Osteoblast (primary cell): ENCODE measurements around the gene GRID2IP. TPM values are rescaled to one million over a fixed set of nuclear protein-coding genes. Genes with fewer than 3 reads are reported as not detected.
A peak's percentile ranks its signal among the peaks of the same experiment; 100 is the strongest.
"Not testable (repeated sequence)": the region's sequence is repeated elsewhere in the genome, so short reads cannot be mapped to it uniquely, and the experiment has no call there.

ENCODE experiments used
- DNase-seq: peaks from one replicate; pipeline ENCODE4 v3.0.0; 2011; ENCODE audit warnings: low spot score, mixed read lengths; ENCODE audit not compliant: insufficient read length; ENCODE audit errors: missing footprints
- H2AFZ ChIP-seq: 2 replicates; pipeline ENCODE4 v1.6.0; 2011; ENCODE audit warnings: mild to moderate bottlenecking, low read length
- H3K27ac ChIP-seq: 2 replicates; pipeline ENCODE4 v1.5.1; 2011; ENCODE audit warnings: mild to moderate bottlenecking, low read depth, low read length, moderate library complexity
- H3K27me3 ChIP-seq: 2 replicates; pipeline ENCODE4 v1.6.0; 2012; ENCODE audit warnings: mild to moderate bottlenecking, control low read depth, inconsistent platforms, low read length, moderate library complexity; ENCODE audit not compliant: insufficient read depth
- H3K36me3 ChIP-seq: 2 replicates; pipeline ENCODE4 v1.5.1; 2011; ENCODE audit warnings: mild to moderate bottlenecking, low read length, control low read depth, moderate library complexity; ENCODE audit not compliant: insufficient read depth
- H3K4me1 ChIP-seq: 2 replicates; pipeline ENCODE4 v1.5.1; 2011; ENCODE audit warnings: mild to moderate bottlenecking, low read length, control low read depth, moderate library complexity; ENCODE audit not compliant: insufficient read depth
- H3K4me2 ChIP-seq: 2 replicates; pipeline ENCODE4 v1.6.0; 2011; ENCODE audit warnings: mild to moderate bottlenecking, low read length; ENCODE audit not compliant: insufficient read depth
- H3K4me3 ChIP-seq: fragments of 200-600 bp; sonication (generic); 3 replicates; pipeline ENCODE4 v1.5.1; 2012; ENCODE audit warnings: mild to moderate bottlenecking, low read length, inconsistent platforms; ENCODE audit not compliant: insufficient read depth
- H3K79me2 ChIP-seq: 2 replicates; pipeline ENCODE4 v1.6.0; 2012; ENCODE audit warnings: mild to moderate bottlenecking, low read length, control low read depth, inconsistent platforms; ENCODE audit not compliant: insufficient read depth
- H3K9me3 ChIP-seq: 2 replicates; pipeline ENCODE4 v1.5.1; 2011; ENCODE audit warnings: low read depth, low read length, control low read depth
- H4K20me1 ChIP-seq: 2 replicates; pipeline ENCODE4 v1.6.0; 2012; ENCODE audit warnings: mild to moderate bottlenecking, low read length, control low read depth; ENCODE audit not compliant: insufficient read depth
- total RNA-seq: library from RNA; depleted of rRNA; stranded (reverse); fragments of >200 nt; gene quantifications from 2 replicates; pipeline ENCODE4 v1.2.3, GENCODE V29; 2012
- TF ChIP-seq, protein P1 (sequence below): IDR thresholded peaks from 2 replicates; pipeline ENCODE4 v1.5.1; 2011; ENCODE audit warnings: mild to moderate bottlenecking, low read depth, low read length, moderate library complexity; ENCODE audit errors: extremely low read depth

The GRID2IP gene
- total RNA-seq, 1 donor = not detected

DNA sequence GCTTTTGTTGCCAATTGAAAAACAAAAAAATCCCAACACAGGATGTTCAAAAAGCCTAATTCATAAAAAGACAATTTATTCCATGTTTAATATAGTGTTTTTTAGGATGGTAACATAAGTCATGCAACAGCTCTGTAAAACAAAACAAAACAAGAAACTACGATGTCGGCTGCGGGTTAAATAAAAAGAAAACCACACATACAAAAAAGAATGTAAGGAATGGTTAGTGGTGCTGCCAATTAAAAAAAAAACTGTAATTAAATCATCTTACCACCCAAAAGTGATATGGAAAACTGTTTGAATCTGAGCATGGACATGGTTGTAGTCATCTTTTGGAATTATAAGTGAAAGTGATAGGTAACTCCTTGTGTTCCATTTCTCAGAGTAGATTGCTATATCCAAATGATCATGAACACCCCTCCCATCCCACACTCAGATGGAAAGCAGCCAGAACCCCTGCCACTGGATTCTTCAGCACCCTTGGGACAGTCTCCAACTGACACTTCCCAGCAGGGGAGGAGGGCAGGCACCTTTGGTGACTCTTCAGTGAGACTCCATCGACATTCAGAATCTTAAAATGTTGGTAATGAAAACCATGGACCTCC is 89.2 kb downstream of the GRID2IP start:
- H3K36me3 ChIP-seq = peaks cover 60% of the 10 kb centered on the region
- H3K79me2 ChIP-seq = peaks cover 18% of the 10 kb centered on the region
- H3K27me3 ChIP-seq = no peaks in the 10 kb centered on the region
- DNase-seq = no peak
- no peaks in the 10 kb centered on the region for H3K9me3 ChIP-seq
- no peak overlapping the region for H2AFZ ChIP-seq
- H3K27ac ChIP-seq = peak overlapping the region; percentile 49
- H3K4me2 ChIP-seq = peak overlapping the region; percentile 24
- TF ChIP-seq, protein P1, sequence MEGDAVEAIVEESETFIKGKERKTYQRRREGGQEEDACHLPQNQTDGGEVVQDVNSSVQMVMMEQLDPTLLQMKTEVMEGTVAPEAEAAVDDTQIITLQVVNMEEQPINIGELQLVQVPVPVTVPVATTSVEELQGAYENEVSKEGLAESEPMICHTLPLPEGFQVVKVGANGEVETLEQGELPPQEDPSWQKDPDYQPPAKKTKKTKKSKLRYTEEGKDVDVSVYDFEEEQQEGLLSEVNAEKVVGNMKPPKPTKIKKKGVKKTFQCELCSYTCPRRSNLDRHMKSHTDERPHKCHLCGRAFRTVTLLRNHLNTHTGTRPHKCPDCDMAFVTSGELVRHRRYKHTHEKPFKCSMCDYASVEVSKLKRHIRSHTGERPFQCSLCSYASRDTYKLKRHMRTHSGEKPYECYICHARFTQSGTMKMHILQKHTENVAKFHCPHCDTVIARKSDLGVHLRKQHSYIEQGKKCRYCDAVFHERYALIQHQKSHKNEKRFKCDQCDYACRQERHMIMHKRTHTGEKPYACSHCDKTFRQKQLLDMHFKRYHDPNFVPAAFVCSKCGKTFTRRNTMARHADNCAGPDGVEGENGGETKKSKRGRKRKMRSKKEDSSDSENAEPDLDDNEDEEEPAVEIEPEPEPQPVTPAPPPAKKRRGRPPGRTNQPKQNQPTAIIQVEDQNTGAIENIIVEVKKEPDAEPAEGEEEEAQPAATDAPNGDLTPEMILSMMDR = no peak
- H3K4me3 ChIP-seq = no peak overlapping the region
- peaks cover 37% of the 10 kb centered on the region for H4K20me1 ChIP-seq
- peaks cover 11% of the 10 kb centered on the region for H3K4me1 ChIP-seq

DNA sequence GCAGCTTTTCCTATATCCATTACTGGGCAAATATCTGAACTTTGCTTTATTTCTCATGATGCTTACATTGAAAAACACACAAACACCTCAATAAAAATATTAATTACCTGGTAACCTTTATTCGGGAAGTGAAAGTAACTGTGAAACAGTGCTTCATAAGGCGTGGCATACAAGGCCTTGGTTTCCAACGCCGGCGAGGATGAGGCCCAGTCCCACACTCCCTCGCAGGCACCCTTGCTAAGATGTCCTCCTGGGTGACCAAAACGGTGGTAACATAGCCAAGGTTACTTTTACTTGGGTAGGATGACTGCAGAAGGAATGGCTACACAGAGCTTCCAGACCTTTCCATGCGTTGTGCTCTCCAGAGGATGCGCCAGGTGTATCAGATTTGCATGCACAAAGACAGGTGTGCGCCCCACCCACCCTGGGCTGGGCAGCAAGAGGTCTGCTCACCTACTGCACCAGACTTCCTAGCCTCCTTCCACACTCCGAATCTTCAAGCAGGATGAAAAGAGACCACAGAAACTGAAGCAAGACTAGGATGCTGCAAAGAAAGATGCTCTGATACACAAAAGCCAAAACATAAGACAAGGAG is 90.2 kb downstream of the GRID2IP start:
- H3K9me3 ChIP-seq = no peaks in the 10 kb centered on the region
- H3K36me3 ChIP-seq = peaks cover 50% of the 10 kb centered on the region
- H3K27me3 ChIP-seq = no peaks in the 10 kb centered on the region
- H2AFZ ChIP-seq = no peak overlapping the region
- H3K4me3 ChIP-seq = no peak overlapping the region
- no peak for DNase-seq
- peaks cover 32% of the 10 kb centered on the region for H4K20me1 ChIP-seq
- TF ChIP-seq, protein P1 = no peak
- H3K27ac ChIP-seq = no peak overlapping the region
- no peak overlapping the region for H3K4me2 ChIP-seq
- H3K4me1 ChIP-seq = peaks cover 11% of the 10 kb centered on the region
- H3K79me2 ChIP-seq = peaks cover 11% of the 10 kb centered on the region

DNA sequence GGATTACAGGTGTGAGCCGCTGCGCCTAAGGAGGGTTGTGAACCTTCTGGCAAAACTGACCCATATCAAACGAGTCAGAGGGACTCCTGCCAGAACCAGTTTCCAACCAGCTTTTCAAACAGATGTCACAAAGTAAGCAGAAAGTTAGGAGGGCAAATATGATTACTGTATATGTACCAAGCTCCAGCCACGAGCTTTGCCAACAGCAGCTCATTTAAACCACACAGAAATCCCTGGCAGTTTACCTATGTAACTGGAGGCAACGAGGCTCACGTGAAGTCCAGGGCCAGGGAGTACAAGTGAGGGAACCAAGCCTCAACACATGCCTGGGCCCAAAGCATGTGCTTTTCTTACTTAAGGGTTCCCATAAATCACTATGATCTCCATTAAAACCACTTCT is 91.0 kb downstream of the GRID2IP start:
- H4K20me1 ChIP-seq = peaks cover 24% of the 10 kb centered on the region
- no peak overlapping the region for H3K4me3 ChIP-seq
- H3K27ac ChIP-seq = no peak overlapping the region
- H3K79me2 ChIP-seq = peaks cover 4% of the 10 kb centered on the region
- H3K27me3 ChIP-seq = no peaks in the 10 kb centered on the region
- DNase-seq = no peak
- no peaks in the 10 kb centered on the region for H3K9me3 ChIP-seq
- no peak overlapping the region for H3K4me2 ChIP-seq
- no peak overlapping the region for H2AFZ ChIP-seq
- H3K4me1 ChIP-seq = peaks cover 11% of the 10 kb centered on the region
- peaks cover 42% of the 10 kb centered on the region for H3K36me3 ChIP-seq
- TF ChIP-seq, protein P1 = no peak

DNA sequence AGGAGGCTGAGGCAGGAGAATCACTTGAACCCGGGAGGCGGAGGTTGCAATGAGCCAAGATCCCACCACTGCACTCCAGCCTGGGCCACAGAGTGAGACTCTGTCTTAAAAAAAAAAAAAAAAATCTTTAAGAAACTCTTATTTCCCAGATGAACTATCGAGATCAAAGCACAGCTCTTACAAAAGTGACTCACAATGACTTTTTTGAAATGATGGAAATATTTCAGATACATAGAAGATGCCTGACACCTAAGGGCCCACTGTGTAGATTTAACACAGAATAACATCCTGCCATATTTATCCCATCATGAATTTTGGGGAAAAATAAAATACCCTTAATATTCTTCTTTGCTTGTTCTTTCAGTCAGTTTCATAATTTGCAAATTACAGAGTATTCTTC is 92.6 kb downstream of the GRID2IP start:
- not testable (repeated sequence) for H3K4me3 ChIP-seq, H3K27me3 ChIP-seq, H2AFZ ChIP-seq, H3K9me3 ChIP-seq, H3K79me2 ChIP-seq, H3K27ac ChIP-seq, H3K4me2 ChIP-seq
- Histone ChIP-seq H3K36me3 (peaks cover 36% of the 10 kb centered on the region), H3K4me1 (peaks cover 18% of the 10 kb centered on the region), H4K20me1 (peaks cover 17% of the 10 kb centered on the region)
- peak; percentile 38 for DNase-seq
